ENCODE data around the gene LPO.

DNA sequence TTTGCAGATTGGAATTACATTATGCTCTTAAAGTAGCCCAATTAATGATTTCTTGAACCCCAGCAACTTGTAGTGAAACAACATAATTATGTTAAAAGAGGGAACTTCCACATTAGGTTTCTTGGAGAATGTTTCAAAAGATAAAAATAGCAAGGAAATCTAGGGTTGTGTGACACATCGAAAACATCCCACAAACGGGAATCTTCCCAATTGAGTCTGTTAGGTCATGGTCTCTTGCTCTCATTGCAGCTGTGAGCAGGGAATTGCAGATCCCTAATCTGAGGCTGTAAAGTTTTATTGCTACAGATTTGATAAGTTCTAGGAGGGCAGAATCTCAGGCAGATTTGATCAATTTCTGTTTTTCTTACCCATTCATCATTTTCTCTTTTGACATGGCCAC lies 6.7 kb upstream of the LPO start:
- TF ChIP-seq, protein P1, sequence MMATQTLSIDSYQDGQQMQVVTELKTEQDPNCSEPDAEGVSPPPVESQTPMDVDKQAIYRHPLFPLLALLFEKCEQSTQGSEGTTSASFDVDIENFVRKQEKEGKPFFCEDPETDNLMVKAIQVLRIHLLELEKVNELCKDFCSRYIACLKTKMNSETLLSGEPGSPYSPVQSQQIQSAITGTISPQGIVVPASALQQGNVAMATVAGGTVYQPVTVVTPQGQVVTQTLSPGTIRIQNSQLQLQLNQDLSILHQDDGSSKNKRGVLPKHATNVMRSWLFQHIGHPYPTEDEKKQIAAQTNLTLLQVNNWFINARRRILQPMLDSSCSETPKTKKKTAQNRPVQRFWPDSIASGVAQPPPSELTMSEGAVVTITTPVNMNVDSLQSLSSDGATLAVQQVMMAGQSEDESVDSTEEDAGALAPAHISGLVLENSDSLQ (IDR thresholded peaks at IDR 0.05), result no peak
- TF ChIP-seq TAF1 (IDR thresholded peaks at IDR 0.05; ENCODE audit: borderline replicate concordance, low read depth, low read length), result no peak
- TF ChIP-seq PBX3 (IDR thresholded peaks at IDR 0.05; ENCODE audit: insufficient replicate concordance, low read depth, low read length), result no peak

Measured in GM12878 (cell line).